ENCODE measurements around the gene TUFM. TPM values are rescaled to one million over a fixed set of nuclear protein-coding genes. Genes with fewer than 3 reads are reported as not detected.
A peak's percentile ranks its signal among the peaks of the same experiment; 100 is the strongest.

Gene TUFM
- total RNA-seq, 1 experiment from 2014 or later: 361 TPM

DNA sequence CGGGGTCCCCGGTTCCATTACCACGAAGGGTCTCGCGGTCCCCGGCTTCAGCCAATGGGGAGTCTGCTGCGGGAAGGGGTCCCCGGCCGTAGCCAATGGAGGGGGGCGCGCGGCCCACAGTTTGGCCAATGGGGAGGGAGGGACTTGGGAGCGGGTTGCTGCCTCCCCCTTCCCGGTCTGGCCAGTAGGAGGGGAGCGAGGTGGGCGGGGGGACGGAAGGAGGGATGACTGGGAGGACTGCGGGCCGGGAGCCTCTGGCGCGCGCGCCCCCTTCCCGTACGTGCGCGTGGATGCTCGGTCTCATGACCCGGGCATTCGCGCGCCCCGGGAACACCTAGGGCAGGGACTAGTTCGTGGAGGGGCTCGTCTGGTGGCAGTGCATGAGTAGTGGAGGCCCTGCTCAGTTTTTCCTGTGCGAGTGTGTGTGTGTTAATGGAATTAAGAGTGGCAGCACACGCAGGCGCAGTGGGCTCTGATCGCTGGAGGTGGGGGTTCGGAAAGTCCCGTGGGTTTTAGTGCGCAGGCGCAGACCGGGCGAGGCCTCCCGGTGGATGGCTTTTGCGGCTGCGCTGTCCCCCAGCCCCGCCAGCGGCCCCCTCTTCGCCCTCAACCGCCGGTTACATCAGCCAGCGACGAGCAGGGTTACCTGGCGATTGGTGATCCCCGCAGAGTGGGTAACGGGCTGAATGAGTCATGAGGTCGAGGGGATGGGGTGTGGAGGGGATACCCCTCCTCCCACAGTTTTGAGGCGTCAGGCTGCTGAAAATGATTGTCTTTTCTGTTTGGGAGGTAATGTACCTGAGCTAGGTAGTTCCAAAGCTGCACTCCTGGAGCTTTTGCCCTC, 22.1 kb downstream of the TUFM start (continued):
- TF ChIP-seq, protein P1, sequence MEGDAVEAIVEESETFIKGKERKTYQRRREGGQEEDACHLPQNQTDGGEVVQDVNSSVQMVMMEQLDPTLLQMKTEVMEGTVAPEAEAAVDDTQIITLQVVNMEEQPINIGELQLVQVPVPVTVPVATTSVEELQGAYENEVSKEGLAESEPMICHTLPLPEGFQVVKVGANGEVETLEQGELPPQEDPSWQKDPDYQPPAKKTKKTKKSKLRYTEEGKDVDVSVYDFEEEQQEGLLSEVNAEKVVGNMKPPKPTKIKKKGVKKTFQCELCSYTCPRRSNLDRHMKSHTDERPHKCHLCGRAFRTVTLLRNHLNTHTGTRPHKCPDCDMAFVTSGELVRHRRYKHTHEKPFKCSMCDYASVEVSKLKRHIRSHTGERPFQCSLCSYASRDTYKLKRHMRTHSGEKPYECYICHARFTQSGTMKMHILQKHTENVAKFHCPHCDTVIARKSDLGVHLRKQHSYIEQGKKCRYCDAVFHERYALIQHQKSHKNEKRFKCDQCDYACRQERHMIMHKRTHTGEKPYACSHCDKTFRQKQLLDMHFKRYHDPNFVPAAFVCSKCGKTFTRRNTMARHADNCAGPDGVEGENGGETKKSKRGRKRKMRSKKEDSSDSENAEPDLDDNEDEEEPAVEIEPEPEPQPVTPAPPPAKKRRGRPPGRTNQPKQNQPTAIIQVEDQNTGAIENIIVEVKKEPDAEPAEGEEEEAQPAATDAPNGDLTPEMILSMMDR (IDR thresholded peaks at IDR 0.05 in 2 of 3, conservative IDR thresholded peaks at IDR 0.05 in 1 of 3; ENCODE audit: borderline replicate concordance in 1 of 3, insufficient read depth in 1 of 3, low read depth in 2 of 3, low read length in 2 of 3): peak in 1 of 3 experiments; percentile 11; a peak in 1 of 6 replicates
- TF ChIP-seq RAD21 (IDR thresholded peaks at IDR 0.05; ENCODE audit: low read depth) (no peak), ZFX (IDR thresholded peaks at IDR 0.05) (no peak), EZH2 (IDR thresholded peaks at IDR 0.05) (no peak), FOSL1 (IDR thresholded peaks at IDR 0.05; ENCODE audit: low read depth) (no peak), CEBPB (IDR thresholded peaks at IDR 0.05; ENCODE audit: low read depth) (no peak), JUND (IDR thresholded peaks at IDR 0.05) (no peak), SRF (IDR thresholded peaks at IDR 0.05; ENCODE audit: low read depth) (no peak), SIN3A (IDR thresholded peaks at IDR 0.05; ENCODE audit: low read depth) (peak; percentile 40; the same call in 1 of the 2 replicates), POLR2AphosphoS5 (IDR thresholded peaks at IDR 0.05; ENCODE audit: low read depth, low read length) (peak; percentile 86), ELF1 (IDR thresholded peaks at IDR 0.05; ENCODE audit: borderline replicate concordance, low read depth) (no peak), REST (IDR thresholded peaks at IDR 0.05; ENCODE audit: low read depth) (no peak)

Data from HCT116 (cell line).